HCT116 (cell line): Measurements from ENCODE around the gene NUDT8. TPM values are rescaled to one million over a fixed set of nuclear protein-coding genes. Genes with fewer than 3 reads are reported as not detected.

Experiments
- ATAC-seq: fragments of 200-7000 bp; cut with Tn5 transposase; 2 replicates; pipeline ENCODE4 v1.9.1; 2020; ENCODE audit warnings: mild to moderate bottlenecking, moderate library complexity
- BruUV-seq: library from RNA; stranded (reverse); fragments of 400-500 nt; replicated peaks from 2 replicates; lab custom pipeline; 2021; lab: Mats Ljungman, UMichigan
- CTCF ChIA-PET: fragments of 300-600 bp; sonication (Branson Sonifier 250); formaldehyde crosslinking; loops from one replicate; lab custom pipeline; 2021; ENCODE audit warnings: antibody characterized with exemption; lab: Charles Lee
- POLR2A ChIA-PET: fragments of 300-600, 350-600 bp; sonication (Branson Sonifier 250); formaldehyde crosslinking; loops from one replicate; lab custom pipeline; 2021; ENCODE audit warnings: antibody characterized with exemption; lab: Charles Lee
- RAD21 ChIA-PET, 2 experiments: fragments of 300-600 bp; sonication (Branson Sonifier 250); formaldehyde crosslinking; loops; one replicate each; lab custom pipeline; 2023; ENCODE audit warnings: low total read pairs in 2 of 2; ENCODE audit not compliant: uncharacterized antibody in 2 of 2, unreplicated experiment in 2 of 2, low non-redundant PET in 1 of 2; lab: Charles Lee
- DNase-seq: peaks from one replicate; pipeline ENCODE4 v3.0.0-alpha.2; 2010; ENCODE audit warnings: low read depth, low spot score
- H2AFZ ChIP-seq: fragments of 200-600 bp; shearing (Covaris generic), sonication (generic); 2 replicates; pipeline ENCODE4 v1.6.1; 2017; ENCODE audit warnings: low read depth, mixed run types, mixed read lengths, antibody characterized with exemption, low read length; ENCODE audit not compliant: poor library complexity, severe bottlenecking
- H3K27ac ChIP-seq: 2 replicates; pipeline ENCODE4 v1.5.1; 2012; ENCODE audit warnings: low read depth, low read length
- H3K27me3 ChIP-seq: fragments of 200-600 bp; sonication (generic); 2 replicates; pipeline ENCODE4 v1.6.1; 2016; ENCODE audit warnings: mixed run types, low read length, mixed read lengths; ENCODE audit not compliant: insufficient read depth
- H3K36me3 ChIP-seq, 2 experiments: fragments of 200-500 bp in 1 of 2; fragments of 200-600 bp in 1 of 2; sonication (Bioruptor generic) in 1 of 2; sonication (generic) in 1 of 2; 2 replicates each; pipeline versions ENCODE4 v1.5.1 to v1.6.1; 2014 to 2016; ENCODE audit warnings: low read length in 2 of 2, inconsistent platforms in 1 of 2, mixed read lengths in 1 of 2, mixed run types in 1 of 2; ENCODE audit not compliant: insufficient read depth in 2 of 2, control insufficient read depth in 1 of 2
- H3K4me1 ChIP-seq, 2 experiments: fragments of 200-600 bp in 1 of 2; sonication (generic) in 1 of 2; 2 replicates each; pipeline versions ENCODE4 v1.5.1 to v1.6.1; 2012 to 2017; ENCODE audit warnings: low read length in 2 of 2, inconsistent platforms in 1 of 2, mild to moderate bottlenecking in 1 of 2, mixed read lengths in 1 of 2, mixed run types in 1 of 2, moderate library complexity in 1 of 2; ENCODE audit not compliant: insufficient read depth in 2 of 2, control insufficient read depth in 1 of 2
- H3K4me2 ChIP-seq: fragments of 200-600 bp; sonication (generic); 2 replicates; pipeline ENCODE4 v1.6.1; 2017; ENCODE audit warnings: mixed run types, low read length, mixed read lengths
- H3K4me3 ChIP-seq, 2 experiments: fragments of 200-600 bp in 1 of 2; sonication (generic) in 1 of 2; replicated peaks in 1 of 2; 2 replicates each; pipeline ENCODE4 v1.5.1; 2011 to 2016; ENCODE audit warnings: low read length in 2 of 2, control low read depth in 1 of 2, low read depth in 1 of 2, mild to moderate bottlenecking in 1 of 2, mixed read lengths in 1 of 2, mixed run types in 1 of 2
- H3K79me2 ChIP-seq: fragments of 200-600 bp; sonication (generic); 2 replicates; pipeline ENCODE4 v1.6.1; 2017; ENCODE audit warnings: mild to moderate bottlenecking, mixed run types, low read length, moderate library complexity, mixed read lengths; ENCODE audit not compliant: insufficient read depth
- H3K9ac ChIP-seq: fragments of 200-600 bp; sonication (generic); 2 replicates; pipeline ENCODE4 v1.6.1; 2016; ENCODE audit warnings: low read length, mixed read lengths
- H3K9me2 ChIP-seq: fragments of 200-600 bp; sonication (generic), shearing (Covaris generic); 2 replicates; pipeline ENCODE4 v1.6.1; 2017; ENCODE audit warnings: mixed run types, mild to moderate bottlenecking, moderate library complexity; ENCODE audit not compliant: insufficient read depth
- H3K9me3 ChIP-seq, 2 experiments: fragments of 200-500 bp in 1 of 2; fragments of 200-600 bp in 1 of 2; sonication (Bioruptor generic) in 1 of 2; sonication (generic) in 1 of 2; 2 replicates each; pipeline ENCODE4 v1.6.1; 2014 to 2017; ENCODE audit warnings: low read length in 2 of 2, mixed read lengths in 2 of 2, inconsistent platforms in 1 of 2, low read depth in 1 of 2, mild to moderate bottlenecking in 1 of 2, mixed run types in 1 of 2, moderate library complexity in 1 of 2; ENCODE audit not compliant: control insufficient read depth in 1 of 2, insufficient read depth in 1 of 2
- H4K20me1 ChIP-seq: fragments of 200-600 bp; sonication (generic), shearing (Covaris generic); 2 replicates; pipeline ENCODE4 v1.6.1; 2017; ENCODE audit warnings: mixed run types, mild to moderate bottlenecking, moderate library complexity; ENCODE audit not compliant: insufficient read depth
- ELF1 ChIP-seq: IDR thresholded peaks from 2 replicates; pipeline ENCODE4 v1.6.1; 2012; ENCODE audit warnings: low read depth, borderline replicate concordance
- EZH2 ChIP-seq: fragments of 200-600 bp; sonication (generic); IDR thresholded peaks from 2 replicates; pipeline ENCODE4 v1.6.1; 2017; ENCODE audit warnings: antibody characterized with exemption, mixed run types
- FOSL1 ChIP-seq: IDR thresholded peaks from 2 replicates; pipeline ENCODE4 v1.6.1; 2012; ENCODE audit warnings: low read depth
- JUND ChIP-seq: IDR thresholded peaks from 2 replicates; pipeline ENCODE4 v1.6.1; 2012
- POLR2A ChIP-seq: IDR thresholded peaks from 2 replicates; pipeline ENCODE4 v1.7.0; 2011; ENCODE audit warnings: borderline replicate concordance; ENCODE audit not compliant: insufficient read depth, insufficient read length; ENCODE audit errors: extremely low read depth
- POLR2AphosphoS5 ChIP-seq: IDR thresholded peaks from 2 replicates; pipeline ENCODE4 v1.6.1; 2011; ENCODE audit warnings: mild to moderate bottlenecking, low read depth, low read length, moderate library complexity
- ZFX ChIP-seq: fragments of 450-650 bp; IDR thresholded peaks from 2 replicates; pipeline ENCODE4 v1.6.1; 2017
- ZNF274 ChIP-seq: fragments of 200-500 bp; sonication (Bioruptor generic); IDR thresholded peaks from 2 replicates; pipeline ENCODE4 v1.6.1; 2014; ENCODE audit warnings: mild to moderate bottlenecking, low read depth, low read length, inconsistent platforms
- intact Hi-C: fragments of 100-400 bp; cut with micrococcal nuclease; formaldehyde crosslinking; loops from 2 replicates; pipeline ENCODE4 v1.10.0; 2022
- total RNA-seq: library from RNA; stranded (reverse); gene quantifications from one replicate; pipeline ENCODE4 v1.2.1, GENCODE V29; 2021; ENCODE audit not compliant: unreplicated experiment
- TF ChIP-seq, protein P1 (sequence below): IDR thresholded peaks from 2 replicates; pipeline ENCODE4 v1.6.1; 2011; ENCODE audit warnings: mild to moderate bottlenecking, low read length, moderate library complexity; ENCODE audit not compliant: insufficient replicate concordance; ENCODE audit errors: extremely low read depth
- TF ChIP-seq, protein P2 (sequence below): IDR thresholded peaks from 2 replicates; pipeline ENCODE4 v1.6.1; 2012
- TF ChIP-seq, protein P3 (sequence below), 3 experiments: fragments of 200-600 bp in 1 of 3; sonication (generic) in 1 of 3; IDR thresholded peaks in 2 of 3; conservative IDR thresholded peaks in 1 of 3; 2 replicates each; pipeline ENCODE4 v1.5.1; 2012 to 2017; ENCODE audit warnings: low read depth in 2 of 3, low read length in 2 of 3, antibody characterized with exemption in 1 of 3, borderline replicate concordance in 1 of 3, control low read depth in 1 of 3, mild to moderate bottlenecking in 1 of 3, mixed read lengths in 1 of 3, mixed run types in 1 of 3, moderate library complexity in 1 of 3; ENCODE audit not compliant: insufficient read depth in 1 of 3

The NUDT8 gene
- total RNA-seq, 1 experiment from 2014 or later = 18.7 TPM

DNA sequence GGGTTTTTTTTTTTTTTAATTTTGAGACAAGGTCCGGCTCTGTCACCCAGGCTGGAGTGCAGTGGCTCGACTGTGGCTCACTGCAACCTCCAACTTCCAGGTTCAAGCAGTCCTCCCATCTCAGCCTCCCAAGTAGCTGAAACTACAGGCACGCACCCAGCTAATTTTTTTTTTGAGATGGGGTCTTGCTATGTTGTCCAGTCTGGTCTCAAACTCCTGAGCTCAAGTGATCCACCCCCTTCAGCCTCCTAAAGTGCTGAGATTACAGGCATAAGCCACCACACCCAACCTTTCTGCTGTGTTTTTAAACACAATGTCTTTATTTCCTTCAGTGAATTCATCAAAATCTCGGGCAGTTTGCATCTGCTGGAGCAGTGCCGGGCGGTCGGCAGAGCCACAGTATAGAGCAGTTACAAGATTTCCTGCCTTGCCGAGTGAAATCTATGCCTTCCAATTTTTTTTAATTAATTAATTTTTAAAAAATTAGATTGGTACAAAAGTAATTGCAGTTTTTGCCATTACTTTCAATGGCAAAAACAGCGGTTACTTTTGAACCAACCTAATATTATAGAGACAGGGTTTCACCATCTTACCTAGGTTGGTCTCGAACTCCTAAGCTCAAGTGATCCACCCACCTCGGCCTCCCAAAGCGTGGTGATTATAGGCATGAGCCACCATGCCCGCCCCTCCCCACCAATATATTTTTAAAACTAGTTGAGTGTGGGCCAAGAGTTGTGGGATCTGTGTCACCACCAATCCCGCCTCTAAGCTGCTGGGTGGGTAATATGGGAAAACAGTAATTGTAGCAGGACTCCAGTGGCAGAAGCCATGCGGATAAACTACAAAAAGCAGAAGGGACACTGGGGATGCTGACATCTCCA is 23.5 kb upstream of the NUDT8 start:
- Histone ChIP-seq H2AFZ (no peak overlapping the region), H3K4me3 (no peak overlapping the region), H3K4me2 (no peak overlapping the region), H4K20me1 (no peaks in the 10 kb centered on the region), H3K9me3 (no peaks in the 10 kb centered on the region), H3K4me1 (peaks cover 2 to 13% of the 10 kb centered on the region in 2 experiments; a peak in 3 of 4 replicates), H3K27me3 (no peaks in the 10 kb centered on the region), H3K79me2 (no peaks in the 10 kb centered on the region), H3K36me3 (no peaks in the 10 kb centered on the region), H3K9ac (no peak overlapping the region), H3K9me2 (no peaks in the 10 kb centered on the region), H3K27ac (no peak overlapping the region)
- RAD21 ChIA-PET = no interaction called here
- POLR2A ChIA-PET = no interaction called here
- TF ChIP-seq ZNF274 = no peak
- TF ChIP-seq POLR2A = no peak
- no TSS peak for BruUV-seq
- DNase-seq (no peak), ATAC-seq (no peak)
- CTCF ChIA-PET = no interaction called here
- intact Hi-C loops = no loop called here

DNA sequence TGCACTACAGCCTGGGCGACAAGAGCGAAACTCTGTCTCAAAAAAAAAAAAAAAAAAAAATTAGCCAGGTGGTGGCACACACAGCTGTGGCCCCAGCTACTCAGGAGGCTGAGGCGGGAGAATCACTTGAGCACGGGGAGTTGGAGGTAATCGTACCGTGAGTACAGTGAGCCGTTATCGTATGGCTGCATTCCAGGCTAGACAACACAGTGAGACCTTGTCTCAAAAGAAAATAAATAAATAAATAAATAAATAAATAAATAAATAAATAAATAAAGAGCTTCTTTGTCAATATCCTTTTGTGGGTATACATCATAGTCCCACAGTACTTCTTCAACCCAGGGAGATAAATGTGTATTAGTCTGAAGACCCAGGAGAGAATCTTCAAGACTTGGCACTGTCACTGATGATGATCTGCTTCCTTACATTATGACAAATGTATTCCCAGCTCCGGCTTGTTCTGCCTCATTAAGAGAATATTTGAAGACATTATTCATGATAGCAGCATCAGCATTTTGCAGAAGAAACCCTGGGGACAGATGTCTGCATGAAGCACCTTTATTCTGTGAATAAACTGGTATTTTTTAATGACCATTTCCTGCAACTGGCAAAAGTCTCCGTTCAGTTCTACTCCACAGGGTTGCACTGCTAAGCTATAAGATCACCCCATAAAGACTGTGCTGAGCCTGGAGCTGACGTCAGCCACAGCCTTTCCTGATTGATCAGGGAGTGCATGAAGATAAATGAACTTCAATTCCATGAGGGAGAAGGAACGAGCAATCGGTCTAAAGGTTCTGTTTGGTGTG is 22.4 kb upstream of the NUDT8 start:
- H3K9me3 ChIP-seq = no peaks in the 10 kb centered on the region
- no peak overlapping the region for H2AFZ ChIP-seq
- no peaks in the 10 kb centered on the region for H3K9me2 ChIP-seq
- no peaks in the 10 kb centered on the region for H3K36me3 ChIP-seq
- ChIA-PET POLR2A (interaction anchor here (0.7 kb wide), 1 partner anchor 19 kb away, joined by 5 read pairs; no protein-coding TSS in a partner anchor), RAD21 (no interaction called here), CTCF (interaction anchor here (0.9 to 1.2 kb wide), 2 partner anchors 7 to 22 kb away, joined by 3 to 4 read pairs; no protein-coding TSS in a partner anchor)
- H4K20me1 ChIP-seq = no peaks in the 10 kb centered on the region
- no peak overlapping the region for H3K4me3 ChIP-seq
- BruUV-seq = no TSS peak
- H3K4me1 ChIP-seq = peaks cover 2 to 17% of the 10 kb centered on the region in 2 experiments; a peak in 3 of 4 replicates
- no peaks in the 10 kb centered on the region for H3K79me2 ChIP-seq
- DNase-seq (no peak), ATAC-seq (no peak)
- H3K9ac ChIP-seq = no peak overlapping the region
- no peaks in the 10 kb centered on the region for H3K27me3 ChIP-seq
- H3K4me2 ChIP-seq = no peak overlapping the region
- no peak overlapping the region for H3K27ac ChIP-seq
- intact Hi-C loops = no loop called here
- TF ChIP-seq ZNF274 (no peak), POLR2AphosphoS5 (no peak), JUND (no peak), ELF1 (no peak), EZH2 (no peak), ZFX (no peak), FOSL1 (no peak)
- TF ChIP-seq, protein P1, sequence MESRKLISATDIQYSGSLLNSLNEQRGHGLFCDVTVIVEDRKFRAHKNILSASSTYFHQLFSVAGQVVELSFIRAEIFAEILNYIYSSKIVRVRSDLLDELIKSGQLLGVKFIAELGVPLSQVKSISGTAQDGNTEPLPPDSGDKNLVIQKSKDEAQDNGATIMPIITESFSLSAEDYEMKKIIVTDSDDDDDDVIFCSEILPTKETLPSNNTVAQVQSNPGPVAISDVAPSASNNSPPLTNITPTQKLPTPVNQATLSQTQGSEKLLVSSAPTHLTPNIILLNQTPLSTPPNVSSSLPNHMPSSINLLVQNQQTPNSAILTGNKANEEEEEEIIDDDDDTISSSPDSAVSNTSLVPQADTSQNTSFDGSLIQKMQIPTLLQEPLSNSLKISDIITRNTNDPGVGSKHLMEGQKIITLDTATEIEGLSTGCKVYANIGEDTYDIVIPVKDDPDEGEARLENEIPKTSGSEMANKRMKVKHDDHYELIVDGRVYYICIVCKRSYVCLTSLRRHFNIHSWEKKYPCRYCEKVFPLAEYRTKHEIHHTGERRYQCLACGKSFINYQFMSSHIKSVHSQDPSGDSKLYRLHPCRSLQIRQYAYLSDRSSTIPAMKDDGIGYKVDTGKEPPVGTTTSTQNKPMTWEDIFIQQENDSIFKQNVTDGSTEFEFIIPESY = no peak
- TF ChIP-seq, protein P2, sequence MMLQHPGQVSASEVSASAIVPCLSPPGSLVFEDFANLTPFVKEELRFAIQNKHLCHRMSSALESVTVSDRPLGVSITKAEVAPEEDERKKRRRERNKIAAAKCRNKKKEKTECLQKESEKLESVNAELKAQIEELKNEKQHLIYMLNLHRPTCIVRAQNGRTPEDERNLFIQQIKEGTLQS = no peak
- TF ChIP-seq, protein P3, sequence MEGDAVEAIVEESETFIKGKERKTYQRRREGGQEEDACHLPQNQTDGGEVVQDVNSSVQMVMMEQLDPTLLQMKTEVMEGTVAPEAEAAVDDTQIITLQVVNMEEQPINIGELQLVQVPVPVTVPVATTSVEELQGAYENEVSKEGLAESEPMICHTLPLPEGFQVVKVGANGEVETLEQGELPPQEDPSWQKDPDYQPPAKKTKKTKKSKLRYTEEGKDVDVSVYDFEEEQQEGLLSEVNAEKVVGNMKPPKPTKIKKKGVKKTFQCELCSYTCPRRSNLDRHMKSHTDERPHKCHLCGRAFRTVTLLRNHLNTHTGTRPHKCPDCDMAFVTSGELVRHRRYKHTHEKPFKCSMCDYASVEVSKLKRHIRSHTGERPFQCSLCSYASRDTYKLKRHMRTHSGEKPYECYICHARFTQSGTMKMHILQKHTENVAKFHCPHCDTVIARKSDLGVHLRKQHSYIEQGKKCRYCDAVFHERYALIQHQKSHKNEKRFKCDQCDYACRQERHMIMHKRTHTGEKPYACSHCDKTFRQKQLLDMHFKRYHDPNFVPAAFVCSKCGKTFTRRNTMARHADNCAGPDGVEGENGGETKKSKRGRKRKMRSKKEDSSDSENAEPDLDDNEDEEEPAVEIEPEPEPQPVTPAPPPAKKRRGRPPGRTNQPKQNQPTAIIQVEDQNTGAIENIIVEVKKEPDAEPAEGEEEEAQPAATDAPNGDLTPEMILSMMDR (IDR thresholded peaks at IDR 0.05 in 2 of 3, conservative IDR thresholded peaks at IDR 0.05 in 1 of 3; ENCODE audit: borderline replicate concordance in 1 of 3, insufficient read depth in 1 of 3, low read depth in 2 of 3, low read length in 2 of 3) = no peak
